Immature natural killer cell (primary cell): ENCODE results near the gene PIK3C2G. TPM values are rescaled to one million over a fixed set of nuclear protein-coding genes. Genes with fewer than 3 reads are reported as not detected.

Experiments
- DNase-seq, 3 donors: peaks; one replicate each; pipeline ENCODE4 v3.0.0; 2022; ENCODE audit warnings: mixed read lengths in 1 of 3
- H3K27ac Mint-ChIP-seq, 6 donors: one replicate each; pipeline ENCODE4 v1.8.0; 2020; ENCODE audit warnings: mixed read lengths in 6 of 6, mild to moderate bottlenecking in 5 of 6, inconsistent platforms in 4 of 6, moderate library complexity in 3 of 6
- H3K27me3 Mint-ChIP-seq, 3 donors: one replicate each; pipeline ENCODE4 v1.8.0; 2020 to 2021; ENCODE audit warnings: low read depth in 3 of 3, mild to moderate bottlenecking in 3 of 3, mixed read lengths in 3 of 3, moderate library complexity in 3 of 3, inconsistent platforms in 1 of 3
- H3K36me3 Mint-ChIP-seq, 3 donors: one replicate each; pipeline ENCODE4 v1.8.0; 2020; ENCODE audit warnings: mixed read lengths in 3 of 3, inconsistent platforms in 2 of 3, mild to moderate bottlenecking in 2 of 3
- H3K4me1 Mint-ChIP-seq, 2 donors: one replicate each; pipeline ENCODE4 v1.8.0; 2020; ENCODE audit warnings: inconsistent platforms in 2 of 2, mild to moderate bottlenecking in 2 of 2, mixed read lengths in 2 of 2, moderate library complexity in 1 of 2
- H3K4me3 Mint-ChIP-seq, 5 donors: one replicate each; pipeline ENCODE4 v1.8.0; 2020; ENCODE audit warnings: mild to moderate bottlenecking in 5 of 5, mixed read lengths in 5 of 5, inconsistent platforms in 3 of 5, moderate library complexity in 3 of 5
- H3K9me3 Mint-ChIP-seq, 6 donors: one replicate each; pipeline ENCODE4 v1.8.0; 2020; ENCODE audit warnings: mild to moderate bottlenecking in 6 of 6, mixed read lengths in 6 of 6, inconsistent platforms in 4 of 6, moderate library complexity in 3 of 6
- polyA plus RNA-seq, 3 donors: library from polyadenylated mRNA; unstranded; fragments of 300-500 nt; fragmentation: Illumina TruSeq; gene quantifications; one replicate each; pipeline ENCODE4 v1.2.3, GENCODE V29; 2021

PIK3C2G gene
- polyA plus RNA-seq, 3 donors from 2014 or later: not detected

DNA sequence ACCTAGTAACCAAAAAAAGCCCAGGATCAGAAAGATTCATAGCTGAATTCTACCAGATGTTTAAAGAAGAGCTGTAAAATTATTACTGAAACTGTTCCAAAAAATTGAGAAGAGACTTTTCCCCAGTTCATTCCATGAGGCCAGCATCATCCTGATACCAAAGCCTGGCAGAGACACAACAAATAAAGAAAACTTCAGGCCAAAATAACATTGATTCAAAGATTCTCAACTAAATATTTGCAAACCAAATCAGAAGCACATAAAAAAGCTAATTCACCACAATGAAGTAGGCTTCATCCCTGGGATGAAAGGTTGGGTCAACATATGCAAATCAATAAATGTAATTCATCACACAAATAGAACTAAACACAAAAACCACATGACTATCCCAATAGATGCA is 325.3 kb downstream of the PIK3C2G start:
- H3K36me3 Mint-ChIP-seq: no peaks in the 10 kb centered on the region

DNA sequence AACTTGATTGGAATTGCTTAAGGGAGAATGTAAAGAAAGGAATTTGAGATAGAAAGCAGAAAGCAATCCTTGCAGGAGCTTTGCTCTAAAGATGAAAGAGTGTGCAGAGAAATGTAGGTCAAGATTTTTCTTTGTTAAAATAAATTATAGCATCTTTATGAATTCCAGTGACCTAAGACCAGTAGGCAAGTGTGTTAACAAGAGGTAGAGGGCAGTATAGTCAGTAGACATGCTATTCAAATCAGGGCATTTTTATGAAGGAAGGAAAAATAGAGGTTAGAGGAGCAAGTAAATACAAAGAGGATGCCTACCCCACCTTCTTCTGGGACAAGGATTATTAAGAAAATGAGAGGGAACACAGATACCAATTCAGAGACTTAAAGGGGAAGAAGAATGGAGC is 328.0 kb downstream of the PIK3C2G start:
- no peak for DNase-seq
- peaks cover 0 to 1% (median 0%) of the 10 kb centered on the region in 3 donors for H3K27me3 Mint-ChIP-seq
- no peaks in the 10 kb centered on the region for H3K4me1 Mint-ChIP-seq
- H3K36me3 Mint-ChIP-seq: no peaks in the 10 kb centered on the region
- H3K9me3 Mint-ChIP-seq: peaks cover 15 to 22% (median 17%) of the 10 kb centered on the region in 6 donors
- H3K4me3 Mint-ChIP-seq: no peak overlapping the region
- no peak overlapping the region for H3K27ac Mint-ChIP-seq

More for the DNA sequence above, 325.3 kb downstream of the PIK3C2G start:
- Mint-ChIP-seq H3K9me3 (peaks cover 16 to 31% (median 27%) of the 10 kb centered on the region in 6 donors), H3K27me3 (peaks cover 0 to 1% (median 0%) of the 10 kb centered on the region in 3 donors), H3K4me3 (no peak overlapping the region), H3K4me1 (no peaks in the 10 kb centered on the region), H3K27ac (no peak overlapping the region)
- DNase-seq: no peak

DNA sequence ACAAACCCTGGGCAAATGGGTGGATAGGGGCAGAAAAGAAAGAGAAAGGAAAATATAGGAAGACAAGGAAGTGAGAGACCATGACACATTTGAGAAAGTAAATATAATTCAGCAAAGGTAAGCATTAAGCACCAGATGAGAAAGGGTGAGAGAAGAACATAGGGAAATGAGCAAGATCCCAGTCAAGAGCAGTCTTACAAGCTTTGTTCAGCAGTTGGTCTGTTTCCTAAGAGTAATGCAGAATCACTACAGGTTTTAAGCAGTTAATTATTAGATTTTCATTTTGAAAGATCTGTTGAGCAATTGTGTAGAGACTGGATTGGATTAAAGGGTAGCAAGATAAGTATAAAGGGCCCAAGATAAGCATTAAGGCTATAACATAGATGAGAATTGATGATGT is 330.2 kb downstream of the PIK3C2G start:
- Mint-ChIP-seq H3K36me3 (no peaks in the 10 kb centered on the region), H3K9me3 (peaks cover 5 to 20% (median 7%) of the 10 kb centered on the region in 6 donors), H3K27ac (no peak overlapping the region), H3K4me1 (no peaks in the 10 kb centered on the region), H3K4me3 (no peak overlapping the region), H3K27me3 (no peaks in the 10 kb centered on the region)
- DNase-seq: no peak

DNA sequence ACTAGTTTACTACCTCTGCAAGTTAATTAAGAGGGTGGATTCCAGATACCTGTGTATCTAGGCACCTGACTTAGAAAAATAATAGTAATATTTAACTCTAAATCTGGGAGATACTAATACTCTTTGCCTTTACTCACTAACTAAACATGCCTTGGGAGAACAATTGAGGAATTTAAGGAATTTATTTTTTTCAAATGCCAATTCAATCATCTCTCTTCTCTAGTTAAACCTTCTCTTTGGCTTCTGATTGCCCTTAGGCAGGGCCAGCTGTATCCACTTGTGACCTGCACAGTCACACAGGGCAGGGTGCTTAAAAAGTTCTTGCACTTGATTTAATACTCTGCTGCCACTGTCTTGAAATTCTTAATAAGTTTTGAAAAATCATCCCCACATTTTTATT is 334.1 kb downstream of the PIK3C2G start:
- H3K9me3 Mint-ChIP-seq: peaks cover 0 to 22% (median 5%) of the 10 kb centered on the region in 6 donors
- no peak overlapping the region for H3K27ac Mint-ChIP-seq
- H3K27me3 Mint-ChIP-seq: no peaks in the 10 kb centered on the region
- no peaks in the 10 kb centered on the region for H3K36me3 Mint-ChIP-seq
- no peak overlapping the region for H3K4me3 Mint-ChIP-seq
- no peaks in the 10 kb centered on the region for H3K4me1 Mint-ChIP-seq
- DNase-seq: no peak

DNA sequence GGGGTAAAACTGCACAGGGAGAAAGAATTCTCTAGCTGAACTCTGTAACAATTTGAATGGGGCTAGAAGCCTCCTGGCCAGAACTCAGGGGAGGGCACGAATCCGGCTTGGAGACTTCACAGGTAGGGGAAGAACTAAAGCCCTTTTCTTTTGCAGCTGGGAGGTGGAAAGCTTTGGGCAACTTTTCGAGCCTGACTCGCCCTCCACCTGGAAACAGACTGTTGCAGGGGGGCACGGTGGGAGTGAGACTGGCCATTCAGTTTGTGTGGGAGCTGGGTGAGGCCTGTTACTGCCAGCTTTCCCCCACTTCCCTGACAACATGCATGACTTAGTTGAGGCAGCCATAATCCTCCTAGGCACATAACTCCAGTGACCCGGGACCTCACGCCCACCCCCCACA is 340.6 kb downstream of the PIK3C2G start:
- Mint-ChIP-seq H3K27ac (no peak overlapping the region), H3K4me1 (no peaks in the 10 kb centered on the region), H3K4me3 (no peak overlapping the region), H3K27me3 (no peaks in the 10 kb centered on the region), H3K9me3 (peaks cover 6 to 32% (median 15%) of the 10 kb centered on the region in 6 donors), H3K36me3 (no peaks in the 10 kb centered on the region)
- no peak for DNase-seq

DNA sequence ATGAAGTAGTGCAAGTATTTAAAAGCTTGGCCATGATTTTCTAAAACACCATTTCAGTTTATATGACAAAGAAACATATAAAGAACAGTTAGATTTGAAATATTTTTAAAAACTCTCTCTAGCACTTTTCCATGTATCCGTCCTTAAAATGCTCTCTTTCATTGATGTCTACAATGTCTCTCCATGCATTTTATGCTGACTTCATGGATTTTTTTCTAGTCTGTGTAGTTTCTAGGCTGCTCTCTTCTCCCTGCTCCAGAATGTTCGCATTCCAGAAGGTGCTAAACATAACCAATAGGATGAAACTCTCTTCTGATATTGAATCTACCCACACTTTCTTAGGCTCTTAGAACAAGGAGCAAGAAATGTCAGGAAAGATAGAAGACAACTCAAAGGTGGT is 351.7 kb downstream of the PIK3C2G start:
- H3K9me3 Mint-ChIP-seq: peaks cover 0 to 37% (median 10%) of the 10 kb centered on the region in 6 donors
- no peaks in the 10 kb centered on the region for H3K4me1 Mint-ChIP-seq
- H3K27ac Mint-ChIP-seq: no peak overlapping the region
- no peak for DNase-seq
- no peak overlapping the region for H3K4me3 Mint-ChIP-seq
- H3K27me3 Mint-ChIP-seq: no peaks in the 10 kb centered on the region
- H3K36me3 Mint-ChIP-seq: no peaks in the 10 kb centered on the region

DNA sequence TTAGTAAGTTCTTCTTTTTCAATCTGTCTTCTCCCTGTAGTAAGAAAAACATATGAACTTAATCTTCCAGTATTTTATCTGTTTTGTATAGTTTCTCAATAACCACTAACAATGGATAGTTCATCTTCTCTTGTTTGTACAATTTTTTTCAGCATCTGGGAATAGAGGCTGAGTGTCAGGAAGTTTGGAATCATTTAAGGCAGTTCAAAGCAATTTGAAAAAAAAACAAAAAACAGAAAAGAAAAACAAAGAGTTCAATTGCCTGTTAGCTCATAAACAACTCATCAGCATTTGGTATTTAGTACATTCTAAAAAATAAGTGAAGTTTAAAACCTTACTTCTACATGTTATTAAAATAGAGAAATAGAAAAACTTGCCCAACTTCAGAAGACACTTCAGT is 359.7 kb downstream of the PIK3C2G start:
- no peak overlapping the region for H3K4me3 Mint-ChIP-seq
- peaks cover 4 to 38% (median 10%) of the 10 kb centered on the region in 6 donors for H3K9me3 Mint-ChIP-seq
- peaks cover 0 to 1% (median 0%) of the 10 kb centered on the region in 3 donors for H3K27me3 Mint-ChIP-seq
- DNase-seq: no peak
- H3K27ac Mint-ChIP-seq: no peak overlapping the region
- no peaks in the 10 kb centered on the region for H3K36me3 Mint-ChIP-seq
- no peaks in the 10 kb centered on the region for H3K4me1 Mint-ChIP-seq

DNA sequence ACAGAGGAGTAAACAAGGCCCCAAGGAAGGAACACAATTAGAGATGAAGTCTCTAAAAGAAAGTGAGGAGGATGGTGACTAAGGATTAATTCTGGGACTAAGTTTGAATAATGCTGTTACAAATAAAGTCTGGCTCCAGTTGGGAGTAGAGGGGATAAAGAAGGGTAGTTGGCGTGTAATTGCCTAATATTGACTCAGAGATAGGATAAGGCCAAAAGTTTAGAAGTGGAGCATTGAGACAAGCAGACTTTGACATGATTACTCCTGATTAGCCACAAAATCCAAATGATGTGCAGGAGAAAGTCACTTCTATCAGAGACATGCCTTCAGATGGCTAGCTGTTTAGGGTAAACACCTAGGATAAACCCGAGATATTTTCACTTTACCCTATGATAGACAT is 368.1 kb downstream of the PIK3C2G start:
- H3K27me3 Mint-ChIP-seq: peaks cover 0 to 5% (median 2%) of the 10 kb centered on the region in 3 donors
- no peak overlapping the region for H3K27ac Mint-ChIP-seq
- no peak overlapping the region for H3K4me3 Mint-ChIP-seq
- no peaks in the 10 kb centered on the region for H3K36me3 Mint-ChIP-seq
- peaks cover 7 to 39% (median 17%) of the 10 kb centered on the region in 6 donors for H3K9me3 Mint-ChIP-seq
- no peak for DNase-seq
- no peaks in the 10 kb centered on the region for H3K4me1 Mint-ChIP-seq

GRCh38 chr12:18629916-18630315 is 368.6 kb downstream of the PIK3C2G start:
- no peaks in the 10 kb centered on the region for H3K4me1 Mint-ChIP-seq
- H3K9me3 Mint-ChIP-seq: peaks cover 5 to 43% (median 16%) of the 10 kb centered on the region in 6 donors
- peaks cover 0 to 5% (median 2%) of the 10 kb centered on the region in 3 donors for H3K27me3 Mint-ChIP-seq
- H3K36me3 Mint-ChIP-seq: no peaks in the 10 kb centered on the region
- no peak overlapping the region for H3K27ac Mint-ChIP-seq
- H3K4me3 Mint-ChIP-seq: no peak overlapping the region
- DNase-seq: no peak

GRCh38 chr12:18631339-18631738 is 370.0 kb downstream of the PIK3C2G start:
- Mint-ChIP-seq H3K36me3 (no peaks in the 10 kb centered on the region), H3K27ac (no peak overlapping the region), H3K27me3 (peaks cover 0 to 5% (median 2%) of the 10 kb centered on the region in 3 donors), H3K4me3 (no peak overlapping the region), H3K9me3 (peaks cover 9 to 45% (median 15%) of the 10 kb centered on the region in 6 donors), H3K4me1 (no peaks in the 10 kb centered on the region)
- DNase-seq: no peak

DNA sequence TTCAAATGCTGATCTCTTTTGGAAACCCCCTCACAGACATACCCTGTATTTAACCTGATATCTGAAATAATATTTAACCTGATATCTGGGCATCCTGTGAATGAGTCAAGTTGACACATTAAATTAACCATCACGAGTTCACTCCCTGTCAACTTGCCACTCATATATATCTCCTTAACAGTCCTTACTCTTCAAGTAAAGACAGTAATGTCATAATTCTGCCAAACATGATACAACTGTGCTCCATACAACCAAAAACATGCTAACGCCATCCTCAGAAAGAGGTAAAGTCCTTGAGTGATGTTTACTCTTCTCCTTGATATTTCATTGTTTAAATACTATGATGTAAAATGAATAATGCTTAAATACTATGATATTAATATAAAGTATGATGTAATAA is 371.5 kb downstream of the PIK3C2G start:
- H3K4me1 Mint-ChIP-seq: no peaks in the 10 kb centered on the region
- no peak overlapping the region for H3K27ac Mint-ChIP-seq
- peaks cover 0 to 45% (median 14%) of the 10 kb centered on the region in 6 donors for H3K9me3 Mint-ChIP-seq

DNA sequence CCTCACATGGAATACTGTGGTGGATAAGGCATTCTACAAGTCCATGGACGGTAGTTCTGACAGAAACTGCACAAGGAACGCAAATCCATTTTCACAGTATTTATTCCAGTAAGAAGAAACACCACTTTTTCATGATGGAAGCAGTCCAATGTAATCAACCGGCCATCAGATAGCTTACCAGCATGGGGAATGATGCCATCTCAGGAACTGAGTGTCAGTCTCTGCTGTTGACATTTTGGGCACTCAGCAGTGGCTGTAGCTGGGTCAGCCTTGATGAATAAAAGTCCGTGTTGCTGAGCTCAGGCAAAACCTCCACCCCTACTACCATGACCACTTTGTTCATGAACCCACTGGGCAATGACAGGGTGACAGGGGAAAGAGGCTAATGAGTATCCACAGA is 373.1 kb downstream of the PIK3C2G start:
- Mint-ChIP-seq H3K27ac (no peak overlapping the region), H3K9me3 (peaks cover 2 to 51% (median 16%) of the 10 kb centered on the region in 6 donors), H3K27me3 (peaks cover 0 to under 1% (median 0%) of the 10 kb centered on the region in 3 donors), H3K4me3 (no peak overlapping the region), H3K4me1 (no peaks in the 10 kb centered on the region), H3K36me3 (no peaks in the 10 kb centered on the region)
- no peak for DNase-seq

More for the DNA sequence above, 371.5 kb downstream of the PIK3C2G start:
- no peak for DNase-seq
- H3K36me3 Mint-ChIP-seq: no peaks in the 10 kb centered on the region
- peaks cover 0 to 2% (median 0%) of the 10 kb centered on the region in 3 donors for H3K27me3 Mint-ChIP-seq
- no peak overlapping the region for H3K4me3 Mint-ChIP-seq

DNA sequence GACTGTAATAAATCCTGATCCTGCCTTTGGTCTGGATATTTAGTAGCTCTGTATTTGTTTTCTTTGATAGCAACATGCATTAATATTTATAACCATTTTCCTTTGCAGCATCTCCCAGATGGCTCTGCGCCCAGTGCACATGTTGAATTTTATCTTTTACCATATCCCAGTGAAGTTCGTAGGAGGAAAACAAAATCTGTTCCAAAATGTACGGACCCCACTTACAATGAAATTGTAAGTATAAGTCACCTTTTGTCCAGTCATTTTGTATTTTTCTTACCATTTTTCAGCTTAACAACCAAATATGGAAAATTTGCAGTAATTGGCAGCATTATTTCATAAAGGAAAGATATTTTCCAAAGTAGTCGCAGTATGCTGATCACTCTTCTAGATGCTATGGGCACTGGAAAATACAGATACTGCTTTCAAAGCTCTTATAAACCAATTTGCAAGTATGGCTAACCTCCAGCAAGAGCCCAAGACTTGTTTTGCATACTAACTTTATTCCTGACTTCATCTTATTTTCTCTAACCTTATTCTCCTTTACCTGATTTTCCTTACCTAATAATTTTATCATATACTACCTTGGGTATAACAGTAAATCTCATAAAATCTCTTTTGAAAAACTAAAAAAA is 379.1 kb downstream of the PIK3C2G start:
- H3K27me3 Mint-ChIP-seq: no peaks in the 10 kb centered on the region
- H3K27ac Mint-ChIP-seq: no peak overlapping the region
- no peak for DNase-seq
- no peaks in the 10 kb centered on the region for H3K4me1 Mint-ChIP-seq
- H3K9me3 Mint-ChIP-seq: peaks cover 3 to 53% (median 15%) of the 10 kb centered on the region in 6 donors
- H3K36me3 Mint-ChIP-seq: no peaks in the 10 kb centered on the region
- no peak overlapping the region for H3K4me3 Mint-ChIP-seq

GRCh38 chr12:18643681-18644080 is 382.4 kb downstream of the PIK3C2G start:
- Mint-ChIP-seq H3K27ac (no peak overlapping the region), H3K27me3 (no peaks in the 10 kb centered on the region), H3K4me3 (no peak overlapping the region), H3K9me3 (peaks cover 5 to 32% (median 7%) of the 10 kb centered on the region in 6 donors), H3K36me3 (no peaks in the 10 kb centered on the region), H3K4me1 (no peaks in the 10 kb centered on the region)
- no peak for DNase-seq

DNA sequence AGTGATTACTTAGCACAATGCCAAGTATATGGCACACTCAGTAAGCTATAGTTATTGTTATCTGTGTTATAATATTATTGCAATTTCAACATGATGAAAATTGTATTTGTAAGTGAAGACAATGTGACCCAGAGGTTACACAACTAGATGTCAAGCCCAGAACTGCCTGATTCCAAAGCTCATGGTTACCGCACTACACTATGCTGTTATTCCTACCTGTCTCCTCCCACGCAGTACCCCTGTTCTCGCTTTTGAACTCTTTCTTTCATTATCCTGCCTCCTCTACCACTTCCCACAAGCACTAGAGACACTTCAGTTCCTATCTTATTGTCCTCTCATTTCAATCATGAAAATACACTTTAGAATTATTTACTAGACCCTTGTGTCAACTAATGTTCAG is 383.2 kb downstream of the PIK3C2G start:
- no peak overlapping the region for H3K27ac Mint-ChIP-seq

More for the DNA sequence above, 383.2 kb downstream of the PIK3C2G start:
- no peaks in the 10 kb centered on the region for H3K4me1 Mint-ChIP-seq
- no peak for DNase-seq
- peaks cover 0 to 2% (median 0%) of the 10 kb centered on the region in 3 donors for H3K27me3 Mint-ChIP-seq
- no peak overlapping the region for H3K4me3 Mint-ChIP-seq
- H3K36me3 Mint-ChIP-seq: no peaks in the 10 kb centered on the region
- H3K9me3 Mint-ChIP-seq: peaks cover 3 to 27% (median 11%) of the 10 kb centered on the region in 6 donors
